ENCODE results near the gene PHLDA2.
A peak's percentile ranks its signal among the peaks of the same experiment; 100 is the strongest.

PHLDA2 gene

DNA sequence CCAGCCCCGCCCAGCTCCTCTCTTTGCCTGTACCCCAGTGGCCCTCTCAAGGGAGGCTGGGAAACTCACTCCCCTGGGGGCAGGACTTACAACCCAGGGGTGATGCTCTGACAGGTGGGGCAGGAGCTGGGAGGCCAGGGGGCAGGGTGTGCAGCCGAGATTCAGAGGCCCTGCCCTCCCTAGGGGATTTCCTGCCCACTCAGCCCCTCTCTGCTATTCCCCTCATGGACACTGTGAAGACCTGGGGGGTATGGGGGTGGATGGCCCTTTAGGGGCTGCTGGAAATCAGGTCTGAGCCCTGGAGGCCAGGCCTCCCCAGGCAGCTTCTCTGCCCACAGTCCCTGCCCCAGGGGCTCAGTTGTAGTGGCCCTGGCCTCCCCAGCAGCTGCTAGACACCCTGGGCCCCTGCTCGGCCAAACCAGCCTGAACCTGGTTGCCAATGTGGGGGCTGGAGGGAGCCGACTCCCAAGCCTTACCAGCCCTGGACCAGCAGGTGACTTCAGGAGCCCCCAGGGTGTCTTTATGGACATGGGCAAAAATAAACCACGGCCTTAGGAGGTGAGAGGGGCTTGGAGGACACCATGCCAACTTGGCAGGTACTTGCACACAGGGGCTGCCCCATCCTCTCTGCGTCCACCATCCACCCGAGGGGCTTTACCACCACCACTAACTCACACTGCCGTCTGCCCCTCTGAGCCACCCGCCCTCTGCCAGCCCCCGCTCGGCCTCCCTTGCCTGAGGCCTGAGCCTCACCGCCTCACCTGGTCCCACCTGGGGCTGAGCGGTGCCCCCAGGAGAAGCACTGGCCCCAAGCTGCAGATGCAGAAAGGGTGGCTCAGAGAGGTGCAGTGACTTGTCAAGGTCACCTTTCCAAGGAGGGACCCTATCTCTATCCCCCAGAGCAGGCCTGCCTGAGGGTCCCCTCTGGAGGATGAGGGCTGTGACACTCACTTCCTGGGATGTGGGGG, 2.8 kb upstream of the PHLDA2 start:
- peak overlapping the region in 1 of 2 experiments; percentile 35 for H3K14ac ChIP-seq (ENCODE audit: low read length in 2 of 2)
- H3K23ac ChIP-seq (ENCODE audit: low read length in 2 of 2) = no peak overlapping the region
- no peak overlapping the region for H3K4me2 ChIP-seq (ENCODE audit: low read length, poor library complexity, severe bottlenecking)
- H4K91ac ChIP-seq (ENCODE audit: low read length) = peak overlapping the region; percentile 19
- peaks cover 46% of the 10 kb centered on the region for H3K4me1 ChIP-seq (ENCODE audit: control insufficient read depth, insufficient read depth, low read depth, low read length)
- peak overlapping the region; percentile 15 for H2BK15ac ChIP-seq (ENCODE audit: low read depth, poor library complexity, severe bottlenecking)
- H2AFZ ChIP-seq (ENCODE audit: low read depth, low read length) = no peak overlapping the region
- peaks cover 0 to 3% of the 10 kb centered on the region in 2 experiments for H3K36me3 ChIP-seq (ENCODE audit: control insufficient read depth in 1 of 2, insufficient read depth in 2 of 2, low read depth in 1 of 2, low read length in 2 of 2)
- H3K27ac ChIP-seq (ENCODE audit: low read length, poor library complexity, severe bottlenecking) = no peak overlapping the region
- peak overlapping the region; percentile 68 to 69 for H3K4ac ChIP-seq (ENCODE audit: low read depth in 1 of 2, low read length in 2 of 2)
- H3K4me3 ChIP-seq (ENCODE audit: insufficient read depth in 1 of 2, low read depth in 1 of 2, low read length in 2 of 2) = no peak overlapping the region
- no peak overlapping the region for H3K9ac ChIP-seq (ENCODE audit: low read length)
- no peak for DNase-seq
- 96% methylated on average over 11 of the region's 13 CpGs for WGBS
- no peak overlapping the region for H2BK5ac ChIP-seq (ENCODE audit: low read depth, low read length, poor library complexity, severe bottlenecking)
- H2AK5ac ChIP-seq (ENCODE audit: low read length, severe bottlenecking) = peak overlapping the region; percentile 26
- no peaks in the 10 kb centered on the region for H3K9me3 ChIP-seq (ENCODE audit: control insufficient read depth, low read length)
- H3K79me1 ChIP-seq (replicated peaks; ENCODE audit: low read length, poor library complexity, severe bottlenecking) = no peaks in the 10 kb centered on the region
- no peak overlapping the region for H4K8ac ChIP-seq (ENCODE audit: low read length)
- H3K18ac ChIP-seq (ENCODE audit: low read depth in 1 of 2, low read length in 2 of 2) = peak overlapping the region in 1 of 2 experiments; percentile 54
- no peak overlapping the region for H2BK120ac ChIP-seq (ENCODE audit: low read depth, low read length)
- no peaks in the 10 kb centered on the region for H3K27me3 ChIP-seq (ENCODE audit: control insufficient read depth in 1 of 2, insufficient read depth in 1 of 2, low read length in 2 of 2)
- peak overlapping the region in 1 of 2 experiments; percentile 64 for H2BK12ac ChIP-seq (ENCODE audit: low read length in 2 of 2)

DNA sequence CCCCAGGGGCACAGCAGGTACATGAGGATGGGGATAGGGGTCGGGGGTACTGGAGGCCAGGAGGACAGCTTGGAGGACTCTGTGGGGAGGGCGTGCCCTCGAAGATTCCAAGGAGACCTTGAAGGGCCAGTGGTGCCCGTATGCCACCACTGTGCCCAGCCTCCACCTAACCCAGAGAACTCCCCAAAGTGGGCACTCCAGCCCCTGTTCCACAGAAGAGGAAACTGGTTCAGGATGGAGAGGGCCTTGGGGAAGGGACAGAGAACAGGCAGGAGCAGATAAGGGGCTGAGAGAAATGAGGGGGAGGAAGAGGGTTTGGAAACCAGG, 2.2 kb upstream of the PHLDA2 start:
- Histone ChIP-seq H3K36me3 (ENCODE audit: control insufficient read depth in 1 of 2, insufficient read depth in 2 of 2, low read depth in 1 of 2, low read length in 2 of 2) (peaks cover 0 to 3% of the 10 kb centered on the region in 2 experiments), H3K4me1 (ENCODE audit: control insufficient read depth, insufficient read depth, low read depth, low read length) (peaks cover 53% of the 10 kb centered on the region), H2AFZ (ENCODE audit: low read depth, low read length) (no peak overlapping the region), H2BK15ac (ENCODE audit: low read depth, poor library complexity, severe bottlenecking) (no peak overlapping the region), H3K9ac (ENCODE audit: low read length) (no peak overlapping the region), H2AK5ac (ENCODE audit: low read length, severe bottlenecking) (no peak overlapping the region), H3K14ac (ENCODE audit: low read length in 2 of 2) (no peak overlapping the region), H3K4me2 (ENCODE audit: low read length, poor library complexity, severe bottlenecking) (no peak overlapping the region), H3K23ac (ENCODE audit: low read length in 2 of 2) (no peak overlapping the region), H3K4ac (ENCODE audit: low read depth in 1 of 2, low read length in 2 of 2) (no peak overlapping the region), H4K91ac (ENCODE audit: low read length) (no peak overlapping the region), H2BK5ac (ENCODE audit: low read depth, low read length, poor library complexity, severe bottlenecking) (no peak overlapping the region), H3K79me1 (replicated peaks; ENCODE audit: low read length, poor library complexity, severe bottlenecking) (peaks cover under 1% of the 10 kb centered on the region), H3K4me3 (ENCODE audit: insufficient read depth in 1 of 2, low read depth in 1 of 2, low read length in 2 of 2) (no peak overlapping the region), H3K18ac (ENCODE audit: low read depth in 1 of 2, low read length in 2 of 2) (no peak overlapping the region), H3K9me3 (ENCODE audit: control insufficient read depth, low read length) (no peaks in the 10 kb centered on the region), H2BK12ac (ENCODE audit: low read length in 2 of 2) (peak overlapping the region in 1 of 2 experiments; percentile 27), H3K27me3 (ENCODE audit: control insufficient read depth in 1 of 2, insufficient read depth in 1 of 2, low read length in 2 of 2) (no peaks in the 10 kb centered on the region), H2BK120ac (ENCODE audit: low read depth, low read length) (no peak overlapping the region), H3K27ac (ENCODE audit: low read length, poor library complexity, severe bottlenecking) (no peak overlapping the region), H4K8ac (ENCODE audit: low read length) (no peak overlapping the region)
- DNase-seq = no peak
- 67% methylated on average over 1 of the region's 4 CpGs for WGBS

GRCh38 chr11:2930704-2931419, 1.6 kb upstream of the PHLDA2 start:
- Histone ChIP-seq H4K91ac (ENCODE audit: low read length) (peak overlapping the region; percentile 4), H2BK15ac (ENCODE audit: low read depth, poor library complexity, severe bottlenecking) (no peak overlapping the region), H3K9ac (ENCODE audit: low read length) (peak overlapping the region; percentile 87), H3K14ac (ENCODE audit: low read length in 2 of 2) (no peak overlapping the region), H2BK5ac (ENCODE audit: low read depth, low read length, poor library complexity, severe bottlenecking) (no peak overlapping the region), H3K4me3 (ENCODE audit: insufficient read depth in 1 of 2, low read depth in 1 of 2, low read length in 2 of 2) (peak overlapping the region; percentile 48 to 78), H2BK120ac (ENCODE audit: low read depth, low read length) (peak overlapping the region; percentile 9), H3K79me1 (replicated peaks; ENCODE audit: low read length, poor library complexity, severe bottlenecking) (peaks cover 2% of the 10 kb centered on the region), H2BK12ac (ENCODE audit: low read length in 2 of 2) (peak overlapping the region; percentile 27 to 46), H2AFZ (ENCODE audit: low read depth, low read length) (no peak overlapping the region), H3K27me3 (ENCODE audit: control insufficient read depth in 1 of 2, insufficient read depth in 1 of 2, low read length in 2 of 2) (no peaks in the 10 kb centered on the region), H3K36me3 (ENCODE audit: control insufficient read depth in 1 of 2, insufficient read depth in 2 of 2, low read depth in 1 of 2, low read length in 2 of 2) (peaks cover 0 to 3% of the 10 kb centered on the region in 2 experiments), H3K23ac (ENCODE audit: low read length in 2 of 2) (no peak overlapping the region), H3K9me3 (ENCODE audit: control insufficient read depth, low read length) (no peaks in the 10 kb centered on the region), H3K27ac (ENCODE audit: low read length, poor library complexity, severe bottlenecking) (peak overlapping the region; percentile 55), H4K8ac (ENCODE audit: low read length) (peak overlapping the region; percentile 52), H3K18ac (ENCODE audit: low read depth in 1 of 2, low read length in 2 of 2) (peak overlapping the region; percentile 25 to 87), H3K4me2 (ENCODE audit: low read length, poor library complexity, severe bottlenecking) (peak overlapping the region; percentile 58), H3K4ac (ENCODE audit: low read depth in 1 of 2, low read length in 2 of 2) (peak overlapping the region in 1 of 2 experiments; percentile 3), H2AK5ac (ENCODE audit: low read length, severe bottlenecking) (peak overlapping the region; percentile 37), H3K4me1 (ENCODE audit: control insufficient read depth, insufficient read depth, low read depth, low read length) (peaks cover 55% of the 10 kb centered on the region)
- 48% methylated on average over 21 of the region's 21 CpGs for WGBS
- DNase-seq = peak; percentile 54
